ENCODE results near the gene PATJ. TPM values are rescaled to one million over a fixed set of nuclear protein-coding genes. Genes with fewer than 3 reads are reported as not detected.

The PATJ gene
- polyA plus RNA-seq, 1 donor (not counting 4 experiments of a cell fraction or from before 2014, with no cell fraction given), result 28.1 TPM

DNA sequence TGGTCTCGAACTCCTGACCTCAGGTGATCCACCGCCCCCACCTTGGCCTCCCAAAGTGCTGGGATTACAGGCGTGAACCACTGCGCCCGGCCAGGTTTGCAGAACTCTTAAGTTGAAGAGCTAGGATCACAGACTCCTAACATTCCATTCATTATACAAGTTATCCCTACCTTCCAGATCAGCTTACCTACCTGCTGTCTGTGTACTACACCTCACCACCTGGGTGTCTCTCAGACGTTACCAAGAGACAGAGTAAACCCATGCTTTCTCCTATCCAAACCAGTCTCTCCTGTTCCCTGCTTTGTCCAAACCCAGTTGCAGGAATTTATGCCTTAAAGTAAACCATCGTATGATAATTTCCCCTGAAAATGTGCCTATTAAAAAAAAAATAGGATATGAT, 329.4 kb downstream of the PATJ start:
- H2AFZ ChIP-seq (ENCODE audit: control insufficient read depth, low read length), result no peak overlapping the region
- TF ChIP-seq, protein P1, sequence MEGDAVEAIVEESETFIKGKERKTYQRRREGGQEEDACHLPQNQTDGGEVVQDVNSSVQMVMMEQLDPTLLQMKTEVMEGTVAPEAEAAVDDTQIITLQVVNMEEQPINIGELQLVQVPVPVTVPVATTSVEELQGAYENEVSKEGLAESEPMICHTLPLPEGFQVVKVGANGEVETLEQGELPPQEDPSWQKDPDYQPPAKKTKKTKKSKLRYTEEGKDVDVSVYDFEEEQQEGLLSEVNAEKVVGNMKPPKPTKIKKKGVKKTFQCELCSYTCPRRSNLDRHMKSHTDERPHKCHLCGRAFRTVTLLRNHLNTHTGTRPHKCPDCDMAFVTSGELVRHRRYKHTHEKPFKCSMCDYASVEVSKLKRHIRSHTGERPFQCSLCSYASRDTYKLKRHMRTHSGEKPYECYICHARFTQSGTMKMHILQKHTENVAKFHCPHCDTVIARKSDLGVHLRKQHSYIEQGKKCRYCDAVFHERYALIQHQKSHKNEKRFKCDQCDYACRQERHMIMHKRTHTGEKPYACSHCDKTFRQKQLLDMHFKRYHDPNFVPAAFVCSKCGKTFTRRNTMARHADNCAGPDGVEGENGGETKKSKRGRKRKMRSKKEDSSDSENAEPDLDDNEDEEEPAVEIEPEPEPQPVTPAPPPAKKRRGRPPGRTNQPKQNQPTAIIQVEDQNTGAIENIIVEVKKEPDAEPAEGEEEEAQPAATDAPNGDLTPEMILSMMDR (optimal IDR thresholded peaks at IDR 0.05 in 1 of 3, IDR thresholded peaks at IDR 0.05 in 1 of 3, conservative IDR thresholded peaks at IDR 0.05 in 1 of 3; ENCODE audit: extremely low read depth in 1 of 3, insufficient read depth in 2 of 3, low read length in 3 of 3), result no peak
- TF ChIP-seq EZH2 (IDR thresholded peaks at IDR 0.05; ENCODE audit: low read length), result no peak
- FAIRE-seq (no peak), DNase-seq (ENCODE audit: low read depth, low spot score) (no peak)
- no peaks in the 10 kb centered on the region for H3K9me3 ChIP-seq (ENCODE audit: control insufficient read depth, low read depth, low read length)
- peaks cover 10% of the 10 kb centered on the region for H3K4me1 ChIP-seq (ENCODE audit: control insufficient read depth, extremely low read depth, insufficient read depth, low read length)
- no peaks in the 10 kb centered on the region for H4K20me1 ChIP-seq (ENCODE audit: control insufficient read depth, extremely low read depth, insufficient read depth, low read length)
- H3K27ac ChIP-seq (ENCODE audit: control insufficient read depth, insufficient read depth, low read length), result no peak overlapping the region
- no peak overlapping the region for H3K4me2 ChIP-seq (ENCODE audit: control insufficient read depth, extremely low read depth, insufficient read depth, low read depth, low read length)
- no peak overlapping the region for H3K9ac ChIP-seq (ENCODE audit: control insufficient read depth, extremely low read depth, insufficient read depth, low read length)
- no peaks in the 10 kb centered on the region for H3K27me3 ChIP-seq (ENCODE audit: control insufficient read depth, extremely low read depth, insufficient read depth, low read length)
- H3K4me3 ChIP-seq (ENCODE audit: control insufficient read depth in 2 of 3, extremely low read depth in 1 of 3, insufficient read depth in 2 of 3, low read depth in 1 of 3, low read length in 3 of 3), result no peak overlapping the region
- peaks cover 6 to 8% of the 10 kb centered on the region in 2 experiments for H3K36me3 ChIP-seq (ENCODE audit: control insufficient read depth in 2 of 2, extremely low read depth in 1 of 2, insufficient read depth in 2 of 2, low read length in 2 of 2)
- dilution Hi-C loops (cut with MboI; ENCODE audit: extremely low pct_ligation_motif_present, low sequenced_read_pairs), result no loop called here
- no peaks in the 10 kb centered on the region for H3K79me2 ChIP-seq (ENCODE audit: control insufficient read depth, insufficient read depth, low read length)
- peaks cover 4% of the 10 kb centered on the region for H3K9me1 ChIP-seq (ENCODE audit: control insufficient read depth, extremely low read depth, insufficient read depth, low read length)

DNA sequence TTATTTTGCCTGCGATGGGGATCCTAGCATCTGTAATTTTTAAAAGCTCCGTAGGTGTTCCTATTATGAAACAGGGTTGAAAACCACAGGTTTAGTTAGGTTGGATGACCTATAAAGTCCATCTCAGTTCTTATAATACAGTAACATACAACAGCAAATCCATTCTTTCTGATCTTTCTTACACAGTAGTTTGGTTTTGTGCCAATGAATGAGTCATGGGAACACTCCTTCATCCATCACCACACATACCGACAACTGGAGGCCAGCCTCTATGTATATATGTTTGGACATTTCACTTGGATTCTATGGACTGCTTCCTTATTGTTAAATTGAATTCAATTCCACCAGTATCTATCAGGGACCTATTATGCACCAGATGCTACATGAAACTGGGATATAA, 334.0 kb downstream of the PATJ start:
- Histone ChIP-seq H3K79me2 (ENCODE audit: control insufficient read depth, insufficient read depth, low read length) (no peaks in the 10 kb centered on the region), H3K9ac (ENCODE audit: control insufficient read depth, extremely low read depth, insufficient read depth, low read length) (no peak overlapping the region), H3K4me2 (ENCODE audit: control insufficient read depth, extremely low read depth, insufficient read depth, low read depth, low read length) (no peak overlapping the region), H3K4me3 (ENCODE audit: control insufficient read depth in 2 of 3, extremely low read depth in 1 of 3, insufficient read depth in 2 of 3, low read depth in 1 of 3, low read length in 3 of 3) (no peak overlapping the region), H2AFZ (ENCODE audit: control insufficient read depth, low read length) (no peak overlapping the region), H3K27ac (ENCODE audit: control insufficient read depth, insufficient read depth, low read length) (no peak overlapping the region), H3K27me3 (ENCODE audit: control insufficient read depth, extremely low read depth, insufficient read depth, low read length) (no peaks in the 10 kb centered on the region), H3K9me1 (ENCODE audit: control insufficient read depth, extremely low read depth, insufficient read depth, low read length) (no peaks in the 10 kb centered on the region), H4K20me1 (ENCODE audit: control insufficient read depth, extremely low read depth, insufficient read depth, low read length) (no peaks in the 10 kb centered on the region), H3K36me3 (ENCODE audit: control insufficient read depth in 2 of 2, extremely low read depth in 1 of 2, insufficient read depth in 2 of 2, low read length in 2 of 2) (peaks cover 0 to 8% of the 10 kb centered on the region in 2 experiments), H3K4me1 (ENCODE audit: control insufficient read depth, extremely low read depth, insufficient read depth, low read length) (peaks cover 2% of the 10 kb centered on the region), H3K9me3 (ENCODE audit: control insufficient read depth, low read depth, low read length) (no peaks in the 10 kb centered on the region)
- DNase-seq (ENCODE audit: low read depth, low spot score) (peak; percentile 66), FAIRE-seq (peak; percentile 89)
- dilution Hi-C loops (cut with MboI; ENCODE audit: extremely low pct_ligation_motif_present, low sequenced_read_pairs), result no loop called here
- TF ChIP-seq, protein P1 (optimal IDR thresholded peaks at IDR 0.05 in 1 of 3, IDR thresholded peaks at IDR 0.05 in 1 of 3, conservative IDR thresholded peaks at IDR 0.05 in 1 of 3; ENCODE audit: extremely low read depth in 1 of 3, insufficient read depth in 2 of 3, low read length in 3 of 3), result no peak
- TF ChIP-seq EZH2 (IDR thresholded peaks at IDR 0.05; ENCODE audit: low read length), result no peak

Measured in keratinocyte (primary cell).